HCT116 (cell line): ENCODE results near the gene GIGYF1. TPM values are rescaled to one million over a fixed set of nuclear protein-coding genes. Genes with fewer than 3 reads are reported as not detected.

Experiments used
- ATAC-seq: fragments of 200-7000 bp; cut with Tn5 transposase; 2 replicates; pipeline ENCODE4 v1.9.1; 2020; ENCODE audit warnings: mild to moderate bottlenecking, moderate library complexity
- BruUV-seq: library from RNA; stranded (reverse); fragments of 400-500 nt; replicated peaks from 2 replicates; lab custom pipeline; 2021; lab: Mats Ljungman, UMichigan
- CTCF ChIA-PET: fragments of 300-600 bp; sonication (Branson Sonifier 250); formaldehyde crosslinking; loops from one replicate; lab custom pipeline; 2021; ENCODE audit warnings: antibody characterized with exemption; lab: Charles Lee
- POLR2A ChIA-PET: fragments of 300-600, 350-600 bp; sonication (Branson Sonifier 250); formaldehyde crosslinking; loops from one replicate; lab custom pipeline; 2021; ENCODE audit warnings: antibody characterized with exemption; lab: Charles Lee
- RAD21 ChIA-PET, 2 experiments: fragments of 300-600 bp; sonication (Branson Sonifier 250); formaldehyde crosslinking; loops; one replicate each; lab custom pipeline; 2023; ENCODE audit warnings: low total read pairs in 2 of 2; ENCODE audit not compliant: uncharacterized antibody in 2 of 2, unreplicated experiment in 2 of 2, low non-redundant PET in 1 of 2; lab: Charles Lee
- DNase-seq: peaks from one replicate; pipeline ENCODE4 v3.0.0-alpha.2; 2010; ENCODE audit warnings: low read depth, low spot score
- H2AFZ ChIP-seq: fragments of 200-600 bp; shearing (Covaris generic), sonication (generic); 2 replicates; pipeline ENCODE4 v1.6.1; 2017; ENCODE audit warnings: low read depth, mixed run types, mixed read lengths, antibody characterized with exemption, low read length; ENCODE audit not compliant: poor library complexity, severe bottlenecking
- H3K27ac ChIP-seq: 2 replicates; pipeline ENCODE4 v1.5.1; 2012; ENCODE audit warnings: low read depth, low read length
- H3K27me3 ChIP-seq: fragments of 200-600 bp; sonication (generic); 2 replicates; pipeline ENCODE4 v1.6.1; 2016; ENCODE audit warnings: mixed run types, low read length, mixed read lengths; ENCODE audit not compliant: insufficient read depth
- H3K36me3 ChIP-seq, 2 experiments: fragments of 200-500 bp in 1 of 2; fragments of 200-600 bp in 1 of 2; sonication (Bioruptor generic) in 1 of 2; sonication (generic) in 1 of 2; 2 replicates each; pipeline versions ENCODE4 v1.5.1 to v1.6.1; 2014 to 2016; ENCODE audit warnings: low read length in 2 of 2, inconsistent platforms in 1 of 2, mixed read lengths in 1 of 2, mixed run types in 1 of 2; ENCODE audit not compliant: insufficient read depth in 2 of 2, control insufficient read depth in 1 of 2
- H3K4me1 ChIP-seq, 2 experiments: fragments of 200-600 bp in 1 of 2; sonication (generic) in 1 of 2; 2 replicates each; pipeline versions ENCODE4 v1.5.1 to v1.6.1; 2012 to 2017; ENCODE audit warnings: low read length in 2 of 2, inconsistent platforms in 1 of 2, mild to moderate bottlenecking in 1 of 2, mixed read lengths in 1 of 2, mixed run types in 1 of 2, moderate library complexity in 1 of 2; ENCODE audit not compliant: insufficient read depth in 2 of 2, control insufficient read depth in 1 of 2
- H3K4me2 ChIP-seq: fragments of 200-600 bp; sonication (generic); 2 replicates; pipeline ENCODE4 v1.6.1; 2017; ENCODE audit warnings: mixed run types, low read length, mixed read lengths
- H3K4me3 ChIP-seq, 2 experiments: fragments of 200-600 bp in 1 of 2; sonication (generic) in 1 of 2; replicated peaks in 1 of 2; 2 replicates each; pipeline ENCODE4 v1.5.1; 2011 to 2016; ENCODE audit warnings: low read length in 2 of 2, control low read depth in 1 of 2, low read depth in 1 of 2, mild to moderate bottlenecking in 1 of 2, mixed read lengths in 1 of 2, mixed run types in 1 of 2
- H3K79me2 ChIP-seq: fragments of 200-600 bp; sonication (generic); 2 replicates; pipeline ENCODE4 v1.6.1; 2017; ENCODE audit warnings: mild to moderate bottlenecking, mixed run types, low read length, moderate library complexity, mixed read lengths; ENCODE audit not compliant: insufficient read depth
- H3K9ac ChIP-seq: fragments of 200-600 bp; sonication (generic); 2 replicates; pipeline ENCODE4 v1.6.1; 2016; ENCODE audit warnings: low read length, mixed read lengths
- H3K9me2 ChIP-seq: fragments of 200-600 bp; sonication (generic), shearing (Covaris generic); 2 replicates; pipeline ENCODE4 v1.6.1; 2017; ENCODE audit warnings: mixed run types, mild to moderate bottlenecking, moderate library complexity; ENCODE audit not compliant: insufficient read depth
- H3K9me3 ChIP-seq, 2 experiments: fragments of 200-500 bp in 1 of 2; fragments of 200-600 bp in 1 of 2; sonication (Bioruptor generic) in 1 of 2; sonication (generic) in 1 of 2; 2 replicates each; pipeline ENCODE4 v1.6.1; 2014 to 2017; ENCODE audit warnings: low read length in 2 of 2, mixed read lengths in 2 of 2, inconsistent platforms in 1 of 2, low read depth in 1 of 2, mild to moderate bottlenecking in 1 of 2, mixed run types in 1 of 2, moderate library complexity in 1 of 2; ENCODE audit not compliant: control insufficient read depth in 1 of 2, insufficient read depth in 1 of 2
- H4K20me1 ChIP-seq: fragments of 200-600 bp; sonication (generic), shearing (Covaris generic); 2 replicates; pipeline ENCODE4 v1.6.1; 2017; ENCODE audit warnings: mixed run types, mild to moderate bottlenecking, moderate library complexity; ENCODE audit not compliant: insufficient read depth
- CEBPB ChIP-seq: IDR thresholded peaks from 2 replicates; pipeline ENCODE4 v1.6.1; 2012; ENCODE audit warnings: low read depth
- EGR1 ChIP-seq: IDR thresholded peaks from 2 replicates; pipeline ENCODE4 v1.6.1; 2012; ENCODE audit warnings: low read depth
- ELF1 ChIP-seq: IDR thresholded peaks from 2 replicates; pipeline ENCODE4 v1.6.1; 2012; ENCODE audit warnings: low read depth, borderline replicate concordance
- EZH2 ChIP-seq: fragments of 200-600 bp; sonication (generic); IDR thresholded peaks from 2 replicates; pipeline ENCODE4 v1.6.1; 2017; ENCODE audit warnings: antibody characterized with exemption, mixed run types
- POLR2A ChIP-seq: IDR thresholded peaks from 2 replicates; pipeline ENCODE4 v1.7.0; 2011; ENCODE audit warnings: borderline replicate concordance; ENCODE audit not compliant: insufficient read depth, insufficient read length; ENCODE audit errors: extremely low read depth
- TCF7L2 ChIP-seq: IDR thresholded peaks from 2 replicates; pipeline ENCODE4 v1.7.0; 2011; ENCODE audit warnings: borderline replicate concordance, inconsistent platforms; ENCODE audit not compliant: insufficient read depth, insufficient read length; ENCODE audit errors: extremely low read depth
- ZFX ChIP-seq: fragments of 450-650 bp; IDR thresholded peaks from 2 replicates; pipeline ENCODE4 v1.6.1; 2017
- intact Hi-C: fragments of 100-400 bp; cut with micrococcal nuclease; formaldehyde crosslinking; loops from 2 replicates; pipeline ENCODE4 v1.10.0; 2022
- total RNA-seq: library from RNA; stranded (reverse); gene quantifications from one replicate; pipeline ENCODE4 v1.2.1, GENCODE V29; 2021; ENCODE audit not compliant: unreplicated experiment
- TF ChIP-seq, protein P1 (sequence below): IDR thresholded peaks from 2 replicates; pipeline ENCODE4 v1.6.1; 2012; ENCODE audit warnings: low read depth
- TF ChIP-seq, protein P2 (sequence below), 3 experiments: fragments of 200-600 bp in 1 of 3; sonication (generic) in 1 of 3; IDR thresholded peaks in 2 of 3; conservative IDR thresholded peaks in 1 of 3; 2 replicates each; pipeline ENCODE4 v1.5.1; 2012 to 2017; ENCODE audit warnings: low read depth in 2 of 3, low read length in 2 of 3, antibody characterized with exemption in 1 of 3, borderline replicate concordance in 1 of 3, control low read depth in 1 of 3, mild to moderate bottlenecking in 1 of 3, mixed read lengths in 1 of 3, mixed run types in 1 of 3, moderate library complexity in 1 of 3; ENCODE audit not compliant: insufficient read depth in 1 of 3

Gene GIGYF1
- total RNA-seq, 1 experiment from 2014 or later, result 59.7 TPM

DNA sequence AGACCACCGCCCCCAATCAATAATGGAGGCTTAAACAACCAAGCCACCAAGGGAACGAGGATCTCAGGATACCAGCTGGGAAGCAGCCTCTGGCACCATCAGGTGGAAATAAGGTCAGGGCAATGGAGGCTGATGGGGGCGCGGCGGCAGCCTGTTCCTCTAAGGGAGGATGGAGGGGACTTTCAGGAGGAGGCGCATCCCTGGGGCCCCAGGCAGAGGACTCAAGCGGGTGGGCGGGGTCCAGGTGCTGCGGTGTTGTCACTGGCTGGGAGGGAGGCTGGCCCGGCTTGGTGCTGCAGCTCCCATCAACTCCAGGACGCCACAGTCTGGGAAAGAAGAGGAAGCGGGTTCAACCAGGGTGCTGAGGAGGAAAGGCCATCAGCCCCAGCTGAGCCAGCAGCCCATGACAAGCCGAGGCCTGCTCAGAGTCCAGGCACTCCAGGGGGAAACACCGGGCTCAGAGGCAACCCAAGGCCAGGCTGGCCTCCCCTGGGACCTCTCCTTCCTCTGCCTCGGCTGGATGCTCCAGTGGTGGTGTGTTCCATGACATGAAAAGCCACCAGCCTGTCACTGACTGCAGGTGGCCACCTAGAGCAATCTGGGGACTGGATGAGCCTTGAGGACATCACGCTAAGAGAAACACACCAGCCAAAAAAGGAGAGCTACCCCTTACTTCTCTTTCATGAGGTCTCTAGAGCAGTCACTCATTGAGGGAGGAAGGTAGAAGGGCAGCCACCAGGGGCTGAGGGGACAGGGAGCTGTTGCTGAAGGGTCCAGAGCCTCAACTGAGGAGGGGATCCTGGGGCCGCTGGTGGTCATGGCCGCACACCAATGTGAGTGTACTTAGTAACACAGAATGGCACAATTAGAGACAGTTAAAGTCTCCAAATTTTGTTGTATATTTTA is 4.6 kb downstream of the GIGYF1 start:
- ChIA-PET RAD21 (no interaction called here), POLR2A (interaction anchor here (1.7 kb wide), 1 partner anchor 16 kb away, joined by 4 read pairs; the partner anchor contains the start of gene POP7), CTCF (interaction anchor here (2.2 kb wide), 1 partner anchor 60 kb away, joined by 7 read pairs; no protein-coding TSS in a partner anchor)
- H3K27ac ChIP-seq, result peak overlapping the region; percentile 1; the same call in 1 of the 2 replicates
- intact Hi-C loops, result loop anchor here (2.0 to 5.0 kb wide), 2 partner anchors 57 to 221 kb away; no protein-coding TSS in a partner anchor
- TF ChIP-seq ELF1, result no peak
- TF ChIP-seq EZH2, result no peak
- no peak for TF ChIP-seq ZFX
- no peak for TF ChIP-seq TCF7L2
- TF ChIP-seq POLR2A, result no peak
- no peak for TF ChIP-seq CEBPB
- TF ChIP-seq, protein P1, sequence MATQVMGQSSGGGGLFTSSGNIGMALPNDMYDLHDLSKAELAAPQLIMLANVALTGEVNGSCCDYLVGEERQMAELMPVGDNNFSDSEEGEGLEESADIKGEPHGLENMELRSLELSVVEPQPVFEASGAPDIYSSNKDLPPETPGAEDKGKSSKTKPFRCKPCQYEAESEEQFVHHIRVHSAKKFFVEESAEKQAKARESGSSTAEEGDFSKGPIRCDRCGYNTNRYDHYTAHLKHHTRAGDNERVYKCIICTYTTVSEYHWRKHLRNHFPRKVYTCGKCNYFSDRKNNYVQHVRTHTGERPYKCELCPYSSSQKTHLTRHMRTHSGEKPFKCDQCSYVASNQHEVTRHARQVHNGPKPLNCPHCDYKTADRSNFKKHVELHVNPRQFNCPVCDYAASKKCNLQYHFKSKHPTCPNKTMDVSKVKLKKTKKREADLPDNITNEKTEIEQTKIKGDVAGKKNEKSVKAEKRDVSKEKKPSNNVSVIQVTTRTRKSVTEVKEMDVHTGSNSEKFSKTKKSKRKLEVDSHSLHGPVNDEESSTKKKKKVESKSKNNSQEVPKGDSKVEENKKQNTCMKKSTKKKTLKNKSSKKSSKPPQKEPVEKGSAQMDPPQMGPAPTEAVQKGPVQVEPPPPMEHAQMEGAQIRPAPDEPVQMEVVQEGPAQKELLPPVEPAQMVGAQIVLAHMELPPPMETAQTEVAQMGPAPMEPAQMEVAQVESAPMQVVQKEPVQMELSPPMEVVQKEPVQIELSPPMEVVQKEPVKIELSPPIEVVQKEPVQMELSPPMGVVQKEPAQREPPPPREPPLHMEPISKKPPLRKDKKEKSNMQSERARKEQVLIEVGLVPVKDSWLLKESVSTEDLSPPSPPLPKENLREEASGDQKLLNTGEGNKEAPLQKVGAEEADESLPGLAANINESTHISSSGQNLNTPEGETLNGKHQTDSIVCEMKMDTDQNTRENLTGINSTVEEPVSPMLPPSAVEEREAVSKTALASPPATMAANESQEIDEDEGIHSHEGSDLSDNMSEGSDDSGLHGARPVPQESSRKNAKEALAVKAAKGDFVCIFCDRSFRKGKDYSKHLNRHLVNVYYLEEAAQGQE, result no peak
- TF ChIP-seq, protein P2, sequence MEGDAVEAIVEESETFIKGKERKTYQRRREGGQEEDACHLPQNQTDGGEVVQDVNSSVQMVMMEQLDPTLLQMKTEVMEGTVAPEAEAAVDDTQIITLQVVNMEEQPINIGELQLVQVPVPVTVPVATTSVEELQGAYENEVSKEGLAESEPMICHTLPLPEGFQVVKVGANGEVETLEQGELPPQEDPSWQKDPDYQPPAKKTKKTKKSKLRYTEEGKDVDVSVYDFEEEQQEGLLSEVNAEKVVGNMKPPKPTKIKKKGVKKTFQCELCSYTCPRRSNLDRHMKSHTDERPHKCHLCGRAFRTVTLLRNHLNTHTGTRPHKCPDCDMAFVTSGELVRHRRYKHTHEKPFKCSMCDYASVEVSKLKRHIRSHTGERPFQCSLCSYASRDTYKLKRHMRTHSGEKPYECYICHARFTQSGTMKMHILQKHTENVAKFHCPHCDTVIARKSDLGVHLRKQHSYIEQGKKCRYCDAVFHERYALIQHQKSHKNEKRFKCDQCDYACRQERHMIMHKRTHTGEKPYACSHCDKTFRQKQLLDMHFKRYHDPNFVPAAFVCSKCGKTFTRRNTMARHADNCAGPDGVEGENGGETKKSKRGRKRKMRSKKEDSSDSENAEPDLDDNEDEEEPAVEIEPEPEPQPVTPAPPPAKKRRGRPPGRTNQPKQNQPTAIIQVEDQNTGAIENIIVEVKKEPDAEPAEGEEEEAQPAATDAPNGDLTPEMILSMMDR (IDR thresholded peaks at IDR 0.05 in 2 of 3, conservative IDR thresholded peaks at IDR 0.05 in 1 of 3; ENCODE audit: borderline replicate concordance in 1 of 3, insufficient read depth in 1 of 3, low read depth in 2 of 3, low read length in 2 of 3), result no peak
- TF ChIP-seq EGR1, result no peak
- peaks cover 23 to 28% of the 10 kb centered on the region in 2 experiments; a peak in 3 of 4 replicates for H3K36me3 ChIP-seq
- DNase-seq (no peak), ATAC-seq (no peak)
- H3K4me2 ChIP-seq, result no peak overlapping the region
- no peaks in the 10 kb centered on the region for H3K9me3 ChIP-seq
- H3K79me2 ChIP-seq, result peaks cover 65% of the 10 kb centered on the region
- H3K4me3 ChIP-seq, result no peak overlapping the region
- H3K9me2 ChIP-seq, result no peaks in the 10 kb centered on the region
- H4K20me1 ChIP-seq, result no peaks in the 10 kb centered on the region
- H3K27me3 ChIP-seq, result no peaks in the 10 kb centered on the region
- no TSS peak for BruUV-seq
- no peak overlapping the region for H3K9ac ChIP-seq
- H3K4me1 ChIP-seq, result peaks cover 14 to 25% of the 10 kb centered on the region in 2 experiments; a peak in 3 of 4 replicates
- H2AFZ ChIP-seq, result no peak overlapping the region
